A549 treated with ZK216348 at 1 μM for 4 hours (cell line): Measurements from ENCODE around the gene NAALAD2. TPM values are rescaled to one million over a fixed set of nuclear protein-coding genes. Genes with fewer than 3 reads are reported as not detected.

ENCODE experiments used
- total RNA-seq: library from RNA; stranded (reverse); fragments of 200-300 nt; extraction: Qiagen RNA extraction; gene quantifications from 5 replicates; pipeline ENCODE4 v1.2.3, GENCODE V29; 2022; ENCODE audit warnings: low read depth

The NAALAD2 gene
- not detected in 5 replicates for total RNA-seq

GRCh38 chr11:90134478-90135003 lies at the start of gene NAALAD2:
NAALAD2 (plus strand) TSS chr11:90134663; CDS start chr11:90134759, 96 bp downstream.

GRCh38 chr11:90085650-90086049 lies 48.8 kb upstream of the NAALAD2 start, which contains the start of gene UBTFL1:
UBTFL1 (plus strand) TSS chr11:90085950; CDS start chr11:90085950, 0 bp downstream.

DNA sequence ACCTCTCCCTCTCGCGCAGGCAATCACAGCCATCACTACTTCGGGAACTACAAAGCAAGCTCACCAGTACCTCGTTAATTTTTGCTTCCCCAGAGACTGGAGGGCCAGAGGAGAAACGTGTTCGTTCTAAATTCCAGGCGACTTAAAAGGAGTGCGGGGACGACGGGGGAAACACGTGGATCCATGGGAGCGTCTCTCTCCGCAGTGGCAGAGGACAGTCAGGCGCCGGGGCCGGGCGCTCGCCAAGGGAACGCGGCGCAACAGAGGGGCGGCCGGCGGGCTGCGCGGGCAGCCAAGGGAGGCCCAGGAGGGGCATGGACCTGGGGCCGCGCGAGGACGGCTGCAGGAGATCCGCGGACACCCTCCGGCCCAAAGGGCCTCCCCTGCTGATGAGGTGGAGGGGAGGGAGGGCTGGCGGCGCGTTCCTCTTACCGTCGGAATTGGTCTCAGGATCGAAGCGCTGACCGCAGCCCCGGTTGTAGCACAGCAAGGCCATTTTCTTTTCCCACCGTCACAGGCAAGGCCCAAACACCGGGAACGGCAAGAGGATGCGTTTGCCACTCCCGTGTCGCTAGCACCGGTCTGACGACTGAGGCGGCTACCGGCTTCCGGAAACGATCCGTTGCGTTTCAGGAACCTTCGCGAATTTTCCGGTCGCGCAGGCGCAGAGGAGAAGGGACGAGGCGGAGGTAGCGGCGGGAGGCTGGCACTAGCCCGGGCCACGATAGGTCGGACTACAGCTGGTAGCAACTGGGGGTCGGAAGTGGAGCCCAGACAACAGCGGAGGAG lies 88.2 kb downstream of the NAALAD2 start, which contains the start of gene CHORDC1:
CHORDC1 (minus strand) TSS at position 591 of the 789 bp plus-strand sequence; CDS start at position 496, 95 bp downstream.

Other genes with a start within 250 kb of the NAALAD2 start
- gene TRIM49D1, start 212.4 kb upstream of the NAALAD2 start, total RNA-seq, result 0.09 TPM in 1 of 5 replicates, not detected in the others
- not detected in 5 replicates for gene TRIM49D2, start 210.6 kb upstream of the NAALAD2 start, total RNA-seq
- not detected in 5 replicates for gene TRIM64, start 168.6 kb upstream of the NAALAD2 start, total RNA-seq
- gene TRIM49C, start 103.6 kb upstream of the NAALAD2 start, total RNA-seq, result not detected in 5 replicates
- gene UBTFL1, start 48.7 kb upstream of the NAALAD2 start, total RNA-seq, result not detected in 5 replicates
- gene CHORDC1, start 88.4 kb downstream of the NAALAD2 start, total RNA-seq, result 73.9 to 105 TPM (median 97.9 TPM) in 5 replicates